ENCODE data around the gene TERC.
"Not testable (repeated sequence)": the region's sequence is repeated elsewhere in the genome, so short reads cannot be mapped to it uniquely, and the experiment has no call there.

Gene TERC

DNA sequence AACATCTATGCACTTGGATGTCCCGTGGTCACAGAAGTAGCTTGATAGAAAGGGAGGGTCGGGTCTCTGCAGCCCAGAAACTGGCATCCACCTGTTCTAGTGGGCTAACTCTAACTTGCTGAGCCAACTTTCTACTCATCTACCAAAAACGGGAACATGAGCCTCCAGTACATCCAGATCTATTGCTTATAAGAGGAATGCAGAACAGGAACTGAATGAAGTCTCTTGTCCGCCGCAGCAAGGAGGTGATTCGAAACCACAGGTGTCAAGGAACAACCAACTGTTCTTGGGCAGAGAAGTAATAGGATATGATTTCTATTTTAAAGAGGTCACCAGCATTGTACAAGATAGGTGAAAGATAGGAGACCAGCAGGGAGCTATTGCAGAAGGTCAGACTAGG, 17.9 kb downstream of the TERC start:
- H3K36me3 ChIP-seq (ENCODE audit: control insufficient read depth in 2 of 2, insufficient read depth in 2 of 2, low read length in 2 of 2): no peaks in the 10 kb centered on the region

DNA sequence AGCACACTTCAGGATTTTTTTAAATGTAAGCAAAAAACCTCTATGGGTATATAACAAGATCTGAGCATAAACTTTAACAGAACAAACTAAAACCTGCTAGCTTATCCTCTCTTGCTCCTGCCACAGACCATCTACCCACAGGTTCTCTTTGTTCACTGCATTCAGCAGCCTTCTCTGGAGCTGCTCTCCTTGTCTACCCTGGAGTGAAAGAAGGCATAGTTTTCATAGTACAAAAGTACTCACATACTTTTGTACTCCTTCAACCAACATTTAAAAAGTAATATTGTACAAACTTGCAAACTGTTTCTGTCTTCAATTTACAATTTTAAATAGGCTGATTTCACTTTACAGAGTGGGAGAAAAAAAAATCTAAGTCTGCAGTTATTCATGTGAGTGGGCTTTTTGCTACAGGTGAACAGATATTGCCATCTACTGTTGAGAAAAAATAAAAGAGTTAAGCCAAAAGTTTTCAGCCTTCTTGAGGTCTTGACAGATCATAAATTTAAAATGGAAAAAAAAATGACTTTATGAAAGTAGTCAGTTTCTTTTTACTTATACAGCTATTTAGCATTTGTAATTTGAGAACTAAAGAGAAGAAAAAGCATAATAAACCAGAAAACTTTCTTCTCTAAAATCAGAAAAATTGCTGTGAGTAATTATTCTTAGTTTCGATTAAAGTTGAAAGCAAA, 20.4 kb downstream of the TERC start:
- H3K36me3 ChIP-seq (ENCODE audit: control insufficient read depth in 2 of 2, insufficient read depth in 2 of 2, low read length in 2 of 2): no peaks in the 10 kb centered on the region
- no peaks in the 10 kb centered on the region for H3K4me1 ChIP-seq (ENCODE audit: control insufficient read depth, insufficient read depth, low read length)
- H3K27ac ChIP-seq (ENCODE audit: low read length): no peak overlapping the region
- no peak overlapping the region for H3K9ac ChIP-seq (ENCODE audit: low read length in 2 of 2)
- no peak overlapping the region for H3K4me3 ChIP-seq (ENCODE audit: low read length in 2 of 2)
- H3K27me3 ChIP-seq (ENCODE audit: control insufficient read depth in 1 of 2, insufficient read depth in 2 of 2, low read length in 2 of 2): peaks cover 0 to 10% of the 10 kb centered on the region in 2 donors
- H3K9me3 ChIP-seq (ENCODE audit: control insufficient read depth in 2 of 2, low read length in 2 of 2): no peaks in the 10 kb centered on the region

More for the DNA sequence above, 17.9 kb downstream of the TERC start:
- no peak overlapping the region for H3K27ac ChIP-seq (ENCODE audit: low read length)
- peaks cover 0 to 10% of the 10 kb centered on the region in 2 donors for H3K27me3 ChIP-seq (ENCODE audit: control insufficient read depth in 1 of 2, insufficient read depth in 2 of 2, low read length in 2 of 2)
- no peak overlapping the region for H3K9ac ChIP-seq (ENCODE audit: low read length in 2 of 2)
- no peak overlapping the region for H3K4me3 ChIP-seq (ENCODE audit: low read length in 2 of 2)
- H3K4me1 ChIP-seq (ENCODE audit: control insufficient read depth, insufficient read depth, low read length): no peaks in the 10 kb centered on the region
- no peaks in the 10 kb centered on the region for H3K9me3 ChIP-seq (ENCODE audit: control insufficient read depth in 2 of 2, low read length in 2 of 2)

DNA sequence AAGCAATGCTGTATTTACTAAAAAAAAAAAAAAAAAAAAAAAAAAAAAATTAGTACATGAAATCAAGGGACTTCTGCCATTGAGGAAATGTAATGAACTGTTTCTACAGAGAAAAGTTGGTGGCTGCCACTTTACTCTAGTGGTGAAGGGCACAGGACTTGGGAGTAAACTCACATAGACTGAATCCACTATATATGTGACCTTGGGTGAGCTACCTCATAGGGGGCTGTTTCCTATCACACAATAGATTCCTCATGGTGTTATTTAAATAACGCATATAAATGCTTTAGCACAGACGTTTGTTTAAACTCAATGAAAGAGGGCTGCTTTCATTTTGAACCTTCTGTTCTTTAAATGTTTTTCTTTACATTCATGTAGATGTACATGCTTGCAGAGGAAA, 25.8 kb downstream of the TERC start:
- Histone ChIP-seq H3K4me3 (ENCODE audit: low read length in 2 of 2) (no peak overlapping the region), H3K4me1 (ENCODE audit: control insufficient read depth, insufficient read depth, low read length) (no peaks in the 10 kb centered on the region), H3K9ac (ENCODE audit: low read length in 2 of 2) (no peak overlapping the region), H3K9me3 (ENCODE audit: control insufficient read depth in 2 of 2, low read length in 2 of 2) (no peaks in the 10 kb centered on the region), H3K27ac (ENCODE audit: low read length) (no peak overlapping the region), H3K27me3 (ENCODE audit: control insufficient read depth in 1 of 2, insufficient read depth in 2 of 2, low read length in 2 of 2) (no peaks in the 10 kb centered on the region), H3K36me3 (ENCODE audit: control insufficient read depth in 2 of 2, insufficient read depth in 2 of 2, low read length in 2 of 2) (no peaks in the 10 kb centered on the region)

DNA sequence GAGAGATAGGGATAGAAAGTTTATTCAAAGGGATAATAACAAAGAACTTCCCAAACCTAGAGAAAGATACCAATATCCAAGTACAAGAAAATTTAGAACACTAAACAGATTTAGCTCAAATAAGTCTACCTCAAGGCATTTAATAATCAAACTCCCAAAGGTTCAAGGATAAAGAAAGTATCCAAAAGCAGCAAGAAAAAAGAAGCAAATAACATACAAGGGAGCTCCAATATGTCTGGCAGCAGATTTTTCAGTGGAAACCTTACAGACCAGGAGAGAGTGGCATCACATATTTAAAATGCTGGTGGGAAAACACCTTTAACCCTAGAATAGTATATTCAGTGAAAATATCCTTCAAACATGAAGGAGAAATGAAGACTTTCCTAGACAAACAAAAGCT, 33.0 kb downstream of the TERC start:
- H3K4me1 ChIP-seq (ENCODE audit: control insufficient read depth, insufficient read depth, low read length); H3K27ac ChIP-seq (ENCODE audit: low read length); H3K9ac ChIP-seq (ENCODE audit: low read length in 2 of 2); H3K27me3 ChIP-seq (ENCODE audit: control insufficient read depth in 1 of 2, insufficient read depth in 2 of 2, low read length in 2 of 2); H3K9me3 ChIP-seq (ENCODE audit: control insufficient read depth in 2 of 2, low read length in 2 of 2); H3K4me3 ChIP-seq (ENCODE audit: low read length in 2 of 2); H3K36me3 ChIP-seq (ENCODE audit: control insufficient read depth in 2 of 2, insufficient read depth in 2 of 2, low read length in 2 of 2): not testable (repeated sequence)

DNA sequence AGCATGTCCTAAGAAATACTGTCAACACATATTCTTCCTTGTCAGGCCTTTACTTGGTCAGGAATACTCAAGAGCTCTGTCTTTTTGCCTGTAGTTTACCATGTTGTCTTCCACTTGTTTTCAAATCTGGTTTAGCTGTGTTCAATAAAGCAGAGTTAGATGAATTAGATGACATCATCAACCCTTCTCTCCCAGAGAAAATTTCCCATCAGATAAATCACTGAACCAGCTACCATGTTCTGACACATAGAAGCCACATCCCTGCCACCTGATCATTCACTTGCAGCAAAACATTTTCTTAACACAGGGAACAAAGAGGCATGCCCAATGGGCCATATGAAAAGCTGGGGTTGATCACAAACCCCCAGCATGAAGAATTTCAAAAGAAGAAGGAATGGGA, 42.1 kb downstream of the TERC start:
- no peaks in the 10 kb centered on the region for H3K4me1 ChIP-seq (ENCODE audit: control insufficient read depth, insufficient read depth, low read length)
- H3K9ac ChIP-seq (ENCODE audit: low read length in 2 of 2): no peak overlapping the region
- H3K9me3 ChIP-seq (ENCODE audit: control insufficient read depth in 2 of 2, low read length in 2 of 2): no peaks in the 10 kb centered on the region
- no peaks in the 10 kb centered on the region for H3K27me3 ChIP-seq (ENCODE audit: control insufficient read depth in 1 of 2, insufficient read depth in 2 of 2, low read length in 2 of 2)
- H3K4me3 ChIP-seq (ENCODE audit: low read length in 2 of 2): no peak overlapping the region
- H3K27ac ChIP-seq (ENCODE audit: low read length): no peak overlapping the region
- no peaks in the 10 kb centered on the region for H3K36me3 ChIP-seq (ENCODE audit: control insufficient read depth in 2 of 2, insufficient read depth in 2 of 2, low read length in 2 of 2)

DNA sequence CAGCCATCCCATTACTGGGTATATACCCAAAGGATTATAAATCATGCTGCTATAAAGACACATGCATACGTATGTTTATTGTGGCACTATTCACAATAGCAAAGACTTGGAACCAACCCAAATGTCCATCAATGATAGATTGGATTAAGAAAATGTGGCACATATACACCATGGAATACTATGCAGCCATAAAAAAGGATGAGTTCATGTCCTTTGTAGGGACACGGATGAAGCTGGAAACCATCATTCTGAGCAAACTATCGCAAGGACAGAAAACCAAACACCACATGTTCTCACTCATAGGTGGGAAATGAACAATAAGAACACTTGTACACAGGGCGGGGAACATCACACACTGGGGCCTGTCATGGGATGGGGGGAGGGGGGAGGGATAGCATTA, 46.4 kb downstream of the TERC start:
- H3K4me3 ChIP-seq (ENCODE audit: low read length in 2 of 2); H3K36me3 ChIP-seq (ENCODE audit: control insufficient read depth in 2 of 2, insufficient read depth in 2 of 2, low read length in 2 of 2); H3K9ac ChIP-seq (ENCODE audit: low read length in 2 of 2); H3K9me3 ChIP-seq (ENCODE audit: control insufficient read depth in 2 of 2, low read length in 2 of 2); H3K27me3 ChIP-seq (ENCODE audit: control insufficient read depth in 1 of 2, insufficient read depth in 2 of 2, low read length in 2 of 2); H3K4me1 ChIP-seq (ENCODE audit: control insufficient read depth, insufficient read depth, low read length); H3K27ac ChIP-seq (ENCODE audit: low read length): not testable (repeated sequence)

All from stomach smooth muscle (tissue), 2 donors.